ENCODE results near the gene TRMT11.
"Not testable (repeated sequence)": the region's sequence is repeated elsewhere in the genome, so short reads cannot be mapped to it uniquely, and the experiment has no call there.

Gene TRMT11

GRCh38 chr6:125994670-125995488, 8.5 kb downstream of the TRMT11 start:
- DNase-seq, result no peak

- DNase-seq, result peak in 1 of 2 experiments; percentile 63
These were observed 9.7 kb downstream of the TRMT11 start for GRCh38 chr6:125995972-125996580.

GRCh38 chr6:126002755-126003679, 16.7 kb downstream of the TRMT11 start:
- no peak for DNase-seq

- no peak for DNase-seq
These were observed 21.5 kb downstream of the TRMT11 start for GRCh38 chr6:126007800-126008199.

GRCh38 chr6:126010040-126010439, 23.7 kb downstream of the TRMT11 start:
- no peak for DNase-seq

- no peak for DNase-seq
These were observed 29.5 kb downstream of the TRMT11 start for GRCh38 chr6:126015863-126016262.

GRCh38 chr6:126016591-126016990, 30.3 kb downstream of the TRMT11 start:
- DNase-seq, result no peak

- DNase-seq, result no peak
These were observed 31.3 kb downstream of the TRMT11 start for GRCh38 chr6:126017668-126018067.

- DNase-seq, result no peak
These were observed 34.1 kb downstream of the TRMT11 start for GRCh38 chr6:126020305-126021050.

GRCh38 chr6:126023474-126023873, 37.1 kb downstream of the TRMT11 start:
- DNase-seq, result not testable (repeated sequence)

- no peak for DNase-seq
These were observed 39.7 kb downstream of the TRMT11 start for GRCh38 chr6:126026001-126026400.

- no peak for DNase-seq
These were observed 41.3 kb downstream of the TRMT11 start for GRCh38 chr6:126027601-126028000.

GRCh38 chr6:126030045-126030444, 43.7 kb downstream of the TRMT11 start:
- no peak for DNase-seq

GRCh38 chr6:126033696-126034095, 47.4 kb downstream of the TRMT11 start:
- peak; percentile 3 to 72 for DNase-seq

GRCh38 chr6:126034656-126035055, 48.3 kb downstream of the TRMT11 start:
- no peak for DNase-seq

GRCh38 chr6:126035764-126036163, 49.4 kb downstream of the TRMT11 start:
- no peak for DNase-seq

GRCh38 chr6:126038234-126038633, 51.9 kb downstream of the TRMT11 start:
- DNase-seq, result no peak

- DNase-seq, result peak in 1 of 2 experiments; percentile 19
These were observed 52.9 kb downstream of the TRMT11 start for GRCh38 chr6:126039284-126039683.

- DNase-seq, result peak in 1 of 2 experiments; percentile 17
These were observed 54.1 kb downstream of the TRMT11 start for GRCh38 chr6:126040394-126040793.

GRCh38 chr6:126040826-126041225, 54.5 kb downstream of the TRMT11 start:
- DNase-seq, result peak; percentile 3 to 71

GRCh38 chr6:126041516-126041915, 55.2 kb downstream of the TRMT11 start:
- no peak for DNase-seq

- DNase-seq, result no peak
These were observed 55.7 kb downstream of the TRMT11 start for GRCh38 chr6:126042001-126042419.
